ENCODE data around the gene COBL.

Gene COBL

DNA sequence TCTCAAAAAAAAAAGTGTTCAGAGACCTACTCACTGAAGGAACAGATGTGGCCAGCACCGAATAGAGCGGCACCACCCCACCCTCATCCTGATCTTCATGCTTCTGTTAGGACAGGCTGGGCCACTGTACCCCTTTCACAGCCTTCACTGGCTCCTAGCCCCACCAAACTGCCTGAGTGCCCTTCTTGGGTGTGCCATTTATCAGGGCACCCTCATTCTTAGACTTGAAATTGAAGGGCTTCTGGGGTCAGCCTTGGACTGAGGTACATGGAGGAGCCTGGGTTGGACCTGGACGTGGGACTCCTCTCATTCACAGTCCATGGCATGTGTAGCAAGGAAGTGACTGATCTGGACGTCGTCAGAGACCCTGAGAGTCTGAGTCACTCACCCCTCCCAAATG, 190.3 kb downstream of the COBL start:
- TF ChIP-seq, protein P1, sequence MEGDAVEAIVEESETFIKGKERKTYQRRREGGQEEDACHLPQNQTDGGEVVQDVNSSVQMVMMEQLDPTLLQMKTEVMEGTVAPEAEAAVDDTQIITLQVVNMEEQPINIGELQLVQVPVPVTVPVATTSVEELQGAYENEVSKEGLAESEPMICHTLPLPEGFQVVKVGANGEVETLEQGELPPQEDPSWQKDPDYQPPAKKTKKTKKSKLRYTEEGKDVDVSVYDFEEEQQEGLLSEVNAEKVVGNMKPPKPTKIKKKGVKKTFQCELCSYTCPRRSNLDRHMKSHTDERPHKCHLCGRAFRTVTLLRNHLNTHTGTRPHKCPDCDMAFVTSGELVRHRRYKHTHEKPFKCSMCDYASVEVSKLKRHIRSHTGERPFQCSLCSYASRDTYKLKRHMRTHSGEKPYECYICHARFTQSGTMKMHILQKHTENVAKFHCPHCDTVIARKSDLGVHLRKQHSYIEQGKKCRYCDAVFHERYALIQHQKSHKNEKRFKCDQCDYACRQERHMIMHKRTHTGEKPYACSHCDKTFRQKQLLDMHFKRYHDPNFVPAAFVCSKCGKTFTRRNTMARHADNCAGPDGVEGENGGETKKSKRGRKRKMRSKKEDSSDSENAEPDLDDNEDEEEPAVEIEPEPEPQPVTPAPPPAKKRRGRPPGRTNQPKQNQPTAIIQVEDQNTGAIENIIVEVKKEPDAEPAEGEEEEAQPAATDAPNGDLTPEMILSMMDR (IDR thresholded peaks at IDR 0.05; ENCODE audit: extremely low read depth, missing control alignments): no peak
- DNase-seq (ENCODE audit: low spot score): no peak

DNA sequence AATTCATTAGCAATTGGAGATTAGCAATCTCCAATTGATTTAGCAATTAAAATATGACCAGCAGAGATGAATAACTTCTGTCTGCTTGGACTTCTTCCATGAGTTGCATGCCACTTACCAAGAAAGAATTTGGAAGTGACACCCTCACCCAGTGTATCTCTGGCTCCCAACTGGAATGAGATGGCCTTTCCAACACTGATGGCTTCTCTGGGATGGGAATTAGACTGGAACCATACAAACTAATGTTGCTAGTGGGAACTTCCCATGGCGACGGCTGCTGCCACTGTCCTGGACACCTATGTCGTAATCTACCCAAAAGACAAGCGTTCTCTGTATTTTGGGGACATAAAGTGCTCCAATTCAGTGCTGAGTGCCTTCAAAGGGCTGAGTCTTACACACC, 192.3 kb downstream of the COBL start:
- TF ChIP-seq, protein P1 (IDR thresholded peaks at IDR 0.05; ENCODE audit: extremely low read depth, missing control alignments): no peak
- no peak for DNase-seq (ENCODE audit: low spot score)

DNA sequence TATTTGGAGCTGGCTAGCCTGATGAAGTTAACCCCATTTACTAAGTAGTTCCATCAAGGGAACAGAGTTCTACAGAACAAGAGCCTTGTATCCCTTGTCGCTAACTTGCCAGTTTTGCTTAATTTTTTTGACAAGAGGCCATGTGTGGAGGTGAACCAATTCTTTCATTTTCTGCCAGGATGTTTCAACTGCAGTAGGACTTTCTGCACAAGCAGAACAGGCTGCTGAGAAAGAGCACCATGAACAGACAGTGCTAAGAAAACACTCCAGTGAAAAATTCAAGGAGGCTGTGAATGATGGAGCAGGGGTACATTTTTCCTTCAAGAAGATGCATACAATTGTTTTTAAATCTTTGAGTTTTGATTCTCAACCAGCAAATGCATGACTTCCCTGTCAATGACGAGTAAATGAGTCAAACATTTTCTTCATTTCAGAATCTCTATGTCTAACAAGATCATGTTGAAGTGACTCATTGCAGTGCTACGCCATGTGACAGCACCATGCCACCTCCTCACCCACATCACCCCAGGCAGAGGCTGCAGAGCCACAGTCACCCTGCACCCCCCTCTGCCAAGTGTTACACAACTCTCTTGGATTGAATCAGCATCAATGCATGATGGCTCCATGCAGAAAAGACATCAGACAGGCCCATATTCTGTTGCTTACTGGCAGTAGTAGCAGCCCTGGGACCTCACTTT, 193.1 kb downstream of the COBL start:
- no peak for DNase-seq (ENCODE audit: low spot score)
- TF ChIP-seq, protein P1 (IDR thresholded peaks at IDR 0.05; ENCODE audit: extremely low read depth, missing control alignments): no peak

DNA sequence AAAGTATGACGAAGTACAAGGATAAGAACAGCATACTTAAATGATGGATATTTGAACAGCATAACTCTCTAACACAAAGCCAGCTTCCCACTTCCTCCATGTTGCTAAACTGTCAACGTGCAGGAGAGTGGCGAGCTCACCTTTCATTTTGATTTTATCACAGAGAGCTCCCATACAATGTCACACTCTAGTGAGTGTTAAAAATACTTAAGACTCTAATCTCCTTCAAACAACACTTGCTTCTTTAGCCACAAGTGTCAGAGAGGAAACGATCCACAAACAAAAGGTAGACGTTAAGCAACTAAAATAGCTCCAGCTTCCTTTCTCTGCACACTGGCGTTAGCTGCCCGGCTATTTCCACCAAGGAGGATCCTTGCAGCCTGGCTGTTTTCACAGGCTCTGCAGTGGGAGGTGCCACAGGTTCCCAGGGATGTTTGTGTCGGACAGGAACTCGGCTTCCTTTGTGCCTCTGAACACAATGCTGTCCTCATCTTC, 194.6 kb downstream of the COBL start:
- no peak for DNase-seq (ENCODE audit: low spot score)
- TF ChIP-seq, protein P1 (IDR thresholded peaks at IDR 0.05; ENCODE audit: extremely low read depth, missing control alignments): no peak

DNA sequence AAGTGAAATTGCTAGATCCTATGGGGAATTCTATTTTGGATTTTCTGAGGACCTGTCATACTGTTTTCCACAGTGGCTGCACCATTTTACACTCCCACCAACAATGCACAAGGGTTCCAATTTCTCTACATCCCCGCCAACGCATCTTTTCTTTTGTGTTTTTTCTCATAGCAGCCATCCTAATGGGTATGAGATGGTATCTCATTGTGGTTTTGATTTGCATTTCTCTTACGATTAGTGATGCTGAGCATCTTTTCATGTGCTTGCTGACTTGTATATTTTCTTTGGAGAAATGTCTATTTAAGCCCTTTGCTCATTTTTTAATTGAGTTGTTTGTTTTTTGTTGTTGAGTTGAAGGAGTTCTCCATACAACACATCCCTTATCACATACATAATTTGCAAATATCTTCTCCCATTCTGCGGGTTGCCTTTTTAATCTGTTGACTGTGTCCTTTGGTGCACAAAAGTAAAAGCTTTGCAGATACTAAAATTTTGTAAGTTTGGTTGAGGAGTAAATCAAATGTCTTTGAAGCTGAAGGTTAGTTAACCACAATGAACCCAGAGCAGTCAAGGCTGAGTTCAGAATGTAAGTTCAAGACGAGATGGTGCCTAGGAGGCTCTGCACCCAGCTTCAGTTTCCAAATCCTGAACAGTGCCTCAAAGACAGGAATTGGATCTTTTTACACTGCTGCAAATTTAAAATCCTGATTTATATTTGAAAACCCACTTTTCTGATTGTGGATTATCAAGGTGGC, 195.4 kb downstream of the COBL start:
- DNase-seq (ENCODE audit: low spot score): no peak
- TF ChIP-seq, protein P1 (IDR thresholded peaks at IDR 0.05; ENCODE audit: extremely low read depth, missing control alignments): no peak

DNA sequence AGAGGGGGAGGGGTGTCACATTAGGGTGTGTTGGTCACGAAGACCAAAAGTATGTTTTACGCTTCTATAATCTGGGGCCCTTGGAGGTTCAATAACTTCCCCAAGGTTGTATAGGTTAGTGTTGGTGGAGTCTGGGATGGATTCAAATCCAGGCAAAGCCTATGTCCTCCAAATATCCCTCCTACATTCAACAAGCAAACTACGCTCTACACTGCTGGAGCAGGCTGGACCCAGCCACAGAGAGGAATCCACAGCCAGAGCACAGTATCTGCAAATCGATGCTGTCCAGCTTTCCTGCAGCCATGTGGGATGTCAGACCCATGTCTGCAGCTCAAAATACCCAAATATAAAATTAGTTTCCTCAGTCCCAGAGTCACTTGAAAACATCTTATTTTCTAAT, 198.0 kb downstream of the COBL start:
- TF ChIP-seq, protein P1 (IDR thresholded peaks at IDR 0.05; ENCODE audit: extremely low read depth, missing control alignments): no peak
- no peak for DNase-seq (ENCODE audit: low spot score)

DNA sequence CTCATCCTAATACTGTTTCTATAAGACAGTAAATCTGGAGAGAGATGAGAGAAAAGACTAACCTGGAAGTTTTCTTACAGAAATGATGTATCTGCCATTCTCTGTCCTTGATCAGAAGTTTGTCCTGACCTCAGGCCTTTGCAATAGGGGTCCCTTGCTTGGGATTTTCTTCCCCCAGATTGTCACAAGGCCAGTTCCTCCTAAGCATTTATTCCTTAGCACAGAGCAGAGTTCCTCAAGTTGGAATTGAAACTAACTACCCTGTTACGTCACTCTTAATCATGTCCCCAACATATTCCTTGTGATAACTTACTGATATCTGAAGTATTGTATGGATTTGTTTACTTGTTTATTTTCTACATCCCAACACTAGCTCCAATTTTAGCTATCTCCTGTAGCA, 202.1 kb downstream of the COBL start:
- TF ChIP-seq, protein P1 (IDR thresholded peaks at IDR 0.05; ENCODE audit: extremely low read depth, missing control alignments): no peak
- no peak for DNase-seq (ENCODE audit: low spot score)
